BLaER1 (cell line): ENCODE measurements around the gene PIPOX.

Source experiments
- H3K27ac ChIP-seq: shearing (Covaris generic); formaldehyde crosslinking; 2 replicates; pipeline ENCODE4 v1.8.1; 2022
- H3K27me3 ChIP-seq: shearing (Covaris generic); formaldehyde crosslinking; 2 replicates; pipeline ENCODE4 v1.8.1; 2022
- H3K36me3 ChIP-seq: shearing (Covaris generic); formaldehyde crosslinking; 2 replicates; pipeline ENCODE4 v1.8.1; 2022
- H3K4me1 ChIP-seq: shearing (Covaris generic); formaldehyde crosslinking; 2 replicates; pipeline ENCODE4 v1.8.1; 2022
- H3K4me2 ChIP-seq: shearing (Covaris generic); formaldehyde crosslinking; 2 replicates; pipeline ENCODE4 v1.8.1; 2022
- H3K4me3 ChIP-seq: shearing (Covaris generic); formaldehyde crosslinking; 2 replicates; pipeline ENCODE4 v1.8.1; 2022
- H3K9ac ChIP-seq: shearing (Covaris generic); formaldehyde crosslinking; 2 replicates; pipeline ENCODE4 v1.8.1; 2022
- H3K9me3 ChIP-seq: shearing (Covaris generic); formaldehyde crosslinking; 2 replicates; pipeline ENCODE4 v1.8.1; 2022
- H4K20me1 ChIP-seq: shearing (Covaris generic); formaldehyde crosslinking; 2 replicates; pipeline ENCODE4 v1.8.1; 2022
- Cebpa-rat ChIP-seq: shearing (Covaris generic); IDR thresholded peaks from 2 replicates; pipeline ENCODE4 v1.8.1; 2022

PIPOX gene

GRCh38 chr17:29102741-29103181 lies 59.8 kb downstream of the PIPOX start:
- H3K4me2 ChIP-seq = no peak overlapping the region
- peaks cover 100% of the 10 kb centered on the region for H4K20me1 ChIP-seq
- no peak for TF ChIP-seq Cebpa-rat
- peaks cover 9% of the 10 kb centered on the region; the same call in 1 of the 2 replicates for H3K4me1 ChIP-seq
- peak overlapping the region; percentile 31; the same call in 1 of the 2 replicates for H3K9ac ChIP-seq
- H3K9me3 ChIP-seq = no peaks in the 10 kb centered on the region
- H3K27me3 ChIP-seq = no peaks in the 10 kb centered on the region
- H3K4me3 ChIP-seq = no peak overlapping the region
- H3K36me3 ChIP-seq = peaks cover 100% of the 10 kb centered on the region
- peak overlapping the region; percentile 23; the same call in 1 of the 2 replicates for H3K27ac ChIP-seq

DNA sequence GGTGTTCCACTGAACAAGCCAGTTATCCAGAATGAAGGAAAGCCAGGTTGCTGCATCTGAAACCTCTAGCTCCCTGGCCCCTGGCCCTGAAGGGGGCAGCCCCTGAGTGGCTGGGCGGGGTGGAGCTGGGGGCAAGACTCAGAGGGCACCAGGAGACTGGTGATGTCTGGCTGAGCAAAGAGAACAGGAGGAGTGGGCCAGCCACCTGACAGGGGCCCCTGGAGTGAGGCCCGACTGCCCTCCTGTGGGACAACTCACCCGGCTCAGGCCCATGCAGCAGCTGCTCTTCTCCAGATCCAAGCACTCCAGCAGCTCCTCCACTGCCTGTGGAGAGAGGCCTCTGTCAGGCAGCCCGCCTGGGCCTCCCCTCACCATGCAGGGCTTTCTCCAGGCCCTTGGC lies 60.4 kb downstream of the PIPOX start:
- no peak overlapping the region for H3K4me2 ChIP-seq
- peaks cover 14% of the 10 kb centered on the region for H3K4me1 ChIP-seq
- H3K27me3 ChIP-seq = no peaks in the 10 kb centered on the region
- H3K9ac ChIP-seq = no peak overlapping the region; the same call in 1 of the 2 replicates
- H3K27ac ChIP-seq = peak overlapping the region; percentile 23
- TF ChIP-seq Cebpa-rat = no peak
- no peaks in the 10 kb centered on the region for H3K9me3 ChIP-seq
- peaks cover 100% of the 10 kb centered on the region for H3K36me3 ChIP-seq
- H4K20me1 ChIP-seq = peaks cover 100% of the 10 kb centered on the region
- H3K4me3 ChIP-seq = no peak overlapping the region
